Measurements from ENCODE around the gene ADPRS.

Gene ADPRS

DNA sequence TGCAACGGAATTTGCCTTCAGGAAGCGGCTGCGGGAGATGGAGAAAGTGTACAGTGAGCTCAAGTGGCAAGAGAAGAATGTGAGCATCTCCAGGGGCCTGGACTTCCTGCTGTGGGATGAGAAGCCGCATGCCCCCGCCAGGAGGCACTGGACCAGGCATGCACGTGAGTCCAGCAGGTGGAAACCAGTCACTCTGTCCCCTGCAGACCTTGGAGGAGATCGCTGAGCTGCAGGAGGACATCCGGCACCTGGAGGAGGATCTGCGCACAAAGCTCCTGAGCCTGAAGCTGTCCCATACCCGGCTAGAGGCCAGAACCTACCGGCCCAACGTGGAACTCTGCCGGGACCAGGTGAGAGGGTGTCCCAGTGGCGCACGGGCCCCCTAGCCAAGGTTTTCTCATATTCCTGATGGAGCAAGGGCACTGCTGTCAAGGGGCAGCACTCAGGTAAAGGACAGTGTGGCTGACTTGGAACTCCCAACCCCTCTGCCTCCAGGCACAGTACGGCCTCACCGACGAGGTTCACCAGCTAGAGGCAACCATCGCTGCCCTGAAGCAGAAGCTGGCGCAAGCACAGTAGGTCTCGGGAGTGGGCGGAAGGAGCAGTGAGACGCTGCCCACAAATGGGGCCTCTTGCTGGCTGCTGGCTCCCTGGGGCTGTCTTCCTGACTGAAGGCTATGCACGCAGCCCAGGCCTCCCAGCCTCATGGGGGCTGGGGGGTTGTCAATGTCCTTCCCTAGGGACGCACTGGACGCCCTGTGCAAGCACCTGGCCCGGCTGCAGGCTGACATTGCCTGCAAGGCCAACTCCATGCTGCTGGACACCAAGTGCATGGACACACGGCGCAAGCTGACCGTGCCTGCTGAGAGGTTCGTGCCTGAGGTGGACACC, 1.2 kb upstream of the ADPRS start:
- DNase-seq (ENCODE audit: low read depth in 2 of 2): no peak

DNA sequence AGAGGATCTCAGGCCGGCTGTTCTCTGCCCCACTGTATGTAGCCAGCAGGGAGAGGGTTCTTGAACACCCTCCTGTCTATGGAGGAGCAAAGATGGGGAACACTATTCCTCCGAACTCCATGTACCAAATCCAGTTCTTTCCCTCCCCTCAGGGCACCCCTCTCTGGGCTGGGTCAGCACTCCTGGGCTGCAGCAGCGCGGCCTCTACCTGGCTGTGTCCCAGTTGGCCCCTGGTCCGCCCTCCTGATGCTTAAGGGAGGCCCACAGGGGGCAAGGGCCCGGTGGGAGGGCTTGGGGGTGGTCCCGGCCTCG, 471 bp upstream of the ADPRS start:
- DNase-seq (ENCODE audit: low read depth in 2 of 2): no peak

DNA sequence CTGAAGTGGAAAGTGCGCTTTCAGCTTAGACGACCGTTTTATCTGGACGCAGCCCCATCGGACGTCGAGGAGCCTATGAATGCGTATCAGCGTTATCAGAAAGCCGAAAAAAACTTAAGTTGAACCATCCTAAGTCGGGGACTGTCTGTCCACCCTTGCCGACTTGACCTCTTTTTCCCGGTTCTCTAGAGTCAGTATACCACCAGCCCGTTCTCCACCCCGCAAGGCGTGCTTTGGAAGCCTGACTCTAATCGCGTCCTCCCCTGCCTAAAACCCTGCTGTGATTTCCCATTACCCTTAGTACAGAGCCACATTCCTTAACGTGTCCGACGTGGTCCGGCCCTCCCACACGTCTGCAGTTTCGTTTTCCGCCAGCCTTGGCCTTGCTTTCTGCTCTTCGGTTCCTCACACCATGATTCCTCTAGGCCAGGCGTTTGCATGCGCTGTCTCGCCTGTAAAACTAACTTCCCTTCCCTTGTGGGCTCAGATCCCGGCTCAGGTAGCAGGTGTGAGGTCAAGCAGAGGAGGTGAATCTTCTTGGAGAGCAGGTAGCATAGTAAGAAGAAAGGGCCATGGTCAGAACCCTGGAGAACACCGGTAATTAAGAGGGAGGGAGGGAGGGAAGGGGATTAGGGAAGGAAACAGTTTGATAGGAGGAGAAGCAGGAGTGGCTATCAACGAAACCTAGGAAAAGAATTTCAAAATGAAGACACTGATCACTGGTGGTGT, 865 bp downstream of the ADPRS start:
- DNase-seq (ENCODE audit: low read depth in 2 of 2): no peak

DNA sequence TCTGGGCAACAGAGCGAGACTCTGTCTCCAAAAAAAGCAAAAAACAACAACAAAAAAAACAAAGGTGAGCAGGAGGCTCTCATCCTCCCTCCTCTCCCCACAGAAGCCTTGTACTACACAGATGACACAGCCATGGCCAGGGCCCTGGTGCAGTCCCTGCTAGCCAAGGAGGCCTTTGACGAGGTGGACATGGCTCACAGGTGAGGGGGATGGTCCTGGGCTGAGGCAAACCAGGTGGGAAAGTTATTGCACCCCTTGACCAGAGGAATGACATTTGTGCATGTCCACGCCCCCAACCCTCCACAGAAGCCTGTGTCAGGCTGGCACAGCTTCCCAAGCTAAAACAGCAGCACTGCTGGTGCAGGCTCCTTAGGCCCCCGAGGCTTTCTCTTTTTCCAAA, 2.4 kb downstream of the ADPRS start:
- DNase-seq (ENCODE audit: low read depth in 2 of 2): no peak

DNA sequence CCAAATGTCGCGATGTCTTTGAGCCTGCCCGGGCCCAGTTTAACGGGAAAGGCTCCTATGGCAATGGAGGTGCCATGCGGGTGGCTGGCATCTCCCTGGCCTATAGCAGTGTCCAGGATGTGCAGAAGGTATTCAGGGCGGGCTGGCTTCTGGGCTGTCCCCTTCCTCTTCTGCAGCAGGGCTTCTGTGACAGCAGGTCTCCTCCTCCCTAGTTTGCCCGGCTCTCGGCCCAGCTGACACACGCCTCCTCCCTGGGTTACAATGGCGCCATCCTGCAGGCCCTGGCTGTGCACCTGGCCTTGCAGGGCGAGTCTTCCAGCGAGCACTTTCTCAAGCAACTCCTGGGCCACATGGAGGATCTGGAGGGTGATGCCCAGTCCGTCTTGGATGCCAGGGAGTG, 3.0 kb downstream of the ADPRS start:
- no peak for DNase-seq (ENCODE audit: low read depth in 2 of 2)

DNA sequence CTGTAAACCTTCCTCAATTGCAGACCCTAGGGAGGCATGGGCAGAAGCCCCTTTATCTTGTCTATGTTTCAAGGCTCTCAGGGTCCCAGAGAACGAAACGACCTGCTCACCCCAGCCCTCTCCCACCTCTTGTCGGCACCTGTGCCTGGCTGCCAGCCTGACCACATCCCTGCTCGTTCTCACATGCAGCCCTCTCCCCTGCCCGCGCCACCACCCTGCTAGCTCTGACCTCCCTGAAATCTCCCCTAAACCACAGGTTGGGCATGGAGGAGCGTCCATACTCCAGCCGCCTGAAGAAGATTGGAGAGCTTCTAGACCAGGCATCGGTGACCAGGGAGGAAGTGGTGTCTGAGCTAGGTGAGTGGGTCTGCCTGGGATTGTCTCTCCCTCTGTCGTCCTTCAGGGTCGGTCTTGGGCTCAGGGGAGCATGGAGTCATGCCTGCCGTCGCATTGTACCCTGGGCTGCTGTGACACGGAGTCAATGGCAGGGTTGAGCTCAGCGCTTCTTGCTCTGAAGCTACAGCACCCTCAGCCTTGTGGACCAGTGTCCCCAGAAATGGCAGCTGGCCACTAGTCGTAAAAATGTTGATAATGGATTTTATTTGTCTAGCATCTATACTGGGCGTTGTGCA, 3.6 kb downstream of the ADPRS start:
- no peak for DNase-seq (ENCODE audit: low read depth in 2 of 2)

DNA sequence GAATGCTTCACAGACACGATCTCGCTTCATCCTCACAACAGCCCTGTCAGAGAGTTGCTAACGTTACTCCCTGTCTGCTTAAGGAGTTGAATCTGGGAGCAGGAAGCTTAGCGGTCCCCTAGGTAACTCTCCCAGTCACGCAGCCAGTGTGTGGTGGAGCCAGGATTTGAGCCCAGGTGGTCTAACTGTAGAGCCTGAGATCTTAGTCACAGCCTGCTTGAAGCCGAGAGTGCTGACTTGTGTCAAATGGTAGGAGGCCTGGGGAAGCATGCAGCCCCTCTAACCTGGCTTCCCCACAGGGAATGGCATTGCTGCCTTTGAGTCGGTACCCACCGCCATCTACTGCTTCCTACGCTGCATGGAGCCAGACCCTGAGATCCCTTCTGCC, 4.1 kb downstream of the ADPRS start:
- DNase-seq (ENCODE audit: low read depth in 2 of 2): no peak

DNA sequence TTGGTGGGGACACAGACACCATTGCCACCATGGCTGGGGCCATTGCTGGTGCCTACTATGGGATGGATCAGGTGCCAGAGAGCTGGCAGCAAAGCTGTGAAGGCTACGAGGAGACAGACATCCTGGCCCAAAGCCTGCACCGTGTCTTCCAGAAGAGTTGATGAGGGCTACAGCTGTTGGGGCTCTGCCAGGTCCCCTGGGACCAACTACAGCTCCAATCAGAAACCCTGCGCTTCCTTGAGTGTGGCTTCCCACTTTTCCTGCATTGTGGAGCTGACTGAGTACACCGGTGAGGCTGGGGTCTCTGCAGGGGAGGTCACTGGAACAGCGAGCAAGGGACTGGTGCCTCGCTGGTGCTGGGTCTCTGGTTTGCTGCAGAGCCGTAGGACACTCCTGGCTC, 4.5 kb downstream of the ADPRS start:
- no peak for DNase-seq (ENCODE audit: low read depth in 2 of 2)

DNA sequence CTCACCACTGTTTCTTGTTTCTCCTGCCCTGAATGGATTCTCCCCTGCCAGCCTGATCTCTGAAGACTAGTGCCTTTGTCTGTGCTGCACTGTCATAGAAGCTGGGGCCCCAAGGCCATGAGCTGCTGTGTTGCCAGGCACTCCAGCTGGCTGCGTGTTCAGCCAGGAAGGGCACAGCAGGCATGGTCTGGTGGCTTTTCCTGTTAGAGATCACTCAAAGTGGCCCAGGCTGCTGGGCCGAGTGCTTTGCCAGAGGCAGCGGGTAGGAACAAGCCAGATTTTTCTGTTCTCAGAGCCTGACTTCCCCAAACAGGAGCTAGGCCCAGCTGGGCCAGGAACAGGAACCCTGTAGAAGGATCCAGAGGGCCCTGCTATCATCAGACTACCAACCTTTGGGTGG, 5.2 kb downstream of the ADPRS start:
- no peak for DNase-seq (ENCODE audit: low read depth in 2 of 2)

DNA sequence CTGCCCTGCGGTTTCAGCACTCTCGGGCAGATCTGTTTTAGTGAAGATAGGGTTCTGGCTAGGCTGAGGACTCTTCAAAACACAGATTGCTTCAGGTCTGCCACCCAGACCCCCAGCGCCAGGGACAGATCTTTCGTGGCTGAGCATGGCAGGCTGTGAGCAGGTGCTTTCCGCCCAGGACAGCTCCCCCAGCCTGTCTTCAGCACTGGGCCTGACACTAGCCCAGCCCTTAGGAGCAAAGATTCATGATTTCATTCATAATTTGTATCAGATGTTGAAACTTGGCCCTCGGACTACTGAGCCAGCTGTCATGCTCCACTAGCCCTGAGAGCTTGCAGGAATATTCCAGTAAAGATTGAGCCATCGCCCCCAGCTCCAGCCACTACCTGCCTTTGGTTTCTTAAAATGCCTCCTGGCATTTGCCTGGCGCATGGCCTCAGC, 5.9 kb downstream of the ADPRS start:
- no peak for DNase-seq (ENCODE audit: low read depth in 2 of 2)

DNA sequence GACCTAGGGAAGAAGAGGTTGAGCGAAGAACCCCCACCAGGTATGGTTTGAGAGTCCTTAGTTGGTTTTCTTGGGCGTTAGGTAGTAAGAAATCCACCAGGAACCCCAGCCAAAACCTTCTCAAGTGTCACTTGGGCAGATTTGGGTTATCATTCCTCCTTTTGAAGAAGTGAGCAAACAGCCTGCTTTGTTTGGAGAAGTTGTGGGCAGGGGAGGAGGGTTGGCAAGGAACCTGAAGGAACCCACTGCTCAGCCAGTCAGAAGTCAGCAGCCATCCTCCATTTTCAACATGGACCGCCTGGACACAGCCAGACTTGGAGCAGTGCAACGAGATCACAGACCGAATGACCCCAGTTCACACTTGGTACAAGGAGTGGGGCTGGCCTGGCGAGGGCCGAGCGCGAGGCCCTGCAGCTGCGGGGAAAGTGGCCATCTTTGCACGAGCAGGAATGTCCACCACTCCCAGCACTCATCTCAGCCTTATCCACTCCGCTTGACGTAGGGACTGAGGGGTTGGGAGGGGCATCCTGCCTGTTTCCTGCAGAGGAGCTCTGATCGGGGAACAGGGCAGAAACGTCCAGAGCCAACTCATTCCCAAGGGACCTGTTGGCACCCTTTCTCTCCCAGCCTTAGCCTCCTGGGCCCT, 7.2 kb downstream of the ADPRS start:
- no peak for DNase-seq (ENCODE audit: low read depth in 2 of 2)

DNA sequence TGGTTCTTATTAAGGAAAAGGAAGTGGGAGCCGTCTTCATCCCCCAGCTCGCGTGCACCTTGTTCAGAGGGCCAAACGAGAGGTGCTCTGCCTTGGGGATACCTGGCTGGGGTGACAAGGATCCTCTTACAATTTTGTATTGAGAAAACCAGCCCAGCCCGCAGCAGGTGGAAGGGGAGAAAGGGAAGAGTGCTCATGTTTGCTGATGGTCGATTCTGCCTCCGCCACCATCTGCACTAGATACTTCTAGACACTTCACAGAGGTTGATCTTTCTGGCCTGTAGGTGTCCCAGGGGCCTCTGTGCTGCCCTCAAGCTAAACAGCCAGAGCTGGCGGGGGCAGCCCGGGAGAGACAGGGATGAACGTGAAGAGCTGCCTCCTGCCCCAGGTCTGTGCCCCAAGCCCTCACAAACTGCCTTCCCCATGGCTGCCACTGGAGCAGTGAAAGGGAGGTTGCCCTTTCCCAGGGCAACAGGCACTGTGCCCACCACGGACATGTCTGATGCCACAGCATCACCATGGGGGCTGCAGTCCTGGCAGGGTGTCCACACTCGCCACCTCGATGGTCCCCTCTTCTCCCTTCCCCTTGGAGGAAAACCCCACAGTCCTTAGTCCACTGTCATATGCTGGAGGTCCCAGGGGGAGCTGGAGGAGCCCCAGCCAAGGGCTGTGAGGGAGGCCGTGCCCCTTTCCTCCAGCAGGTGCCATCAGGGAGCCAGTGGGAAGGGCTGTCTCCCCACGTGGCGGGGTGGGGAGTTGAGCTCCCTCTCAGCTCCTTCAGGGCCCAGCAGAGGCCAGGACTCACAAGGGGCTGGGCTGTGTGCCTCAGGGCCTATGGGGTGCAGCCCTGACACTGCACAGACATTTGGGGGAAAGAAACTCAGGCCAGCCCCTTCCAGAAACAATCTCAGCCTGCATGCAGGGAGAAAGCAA, 8.1 kb downstream of the ADPRS start:
- DNase-seq (ENCODE audit: low read depth in 2 of 2): no peak

DNA sequence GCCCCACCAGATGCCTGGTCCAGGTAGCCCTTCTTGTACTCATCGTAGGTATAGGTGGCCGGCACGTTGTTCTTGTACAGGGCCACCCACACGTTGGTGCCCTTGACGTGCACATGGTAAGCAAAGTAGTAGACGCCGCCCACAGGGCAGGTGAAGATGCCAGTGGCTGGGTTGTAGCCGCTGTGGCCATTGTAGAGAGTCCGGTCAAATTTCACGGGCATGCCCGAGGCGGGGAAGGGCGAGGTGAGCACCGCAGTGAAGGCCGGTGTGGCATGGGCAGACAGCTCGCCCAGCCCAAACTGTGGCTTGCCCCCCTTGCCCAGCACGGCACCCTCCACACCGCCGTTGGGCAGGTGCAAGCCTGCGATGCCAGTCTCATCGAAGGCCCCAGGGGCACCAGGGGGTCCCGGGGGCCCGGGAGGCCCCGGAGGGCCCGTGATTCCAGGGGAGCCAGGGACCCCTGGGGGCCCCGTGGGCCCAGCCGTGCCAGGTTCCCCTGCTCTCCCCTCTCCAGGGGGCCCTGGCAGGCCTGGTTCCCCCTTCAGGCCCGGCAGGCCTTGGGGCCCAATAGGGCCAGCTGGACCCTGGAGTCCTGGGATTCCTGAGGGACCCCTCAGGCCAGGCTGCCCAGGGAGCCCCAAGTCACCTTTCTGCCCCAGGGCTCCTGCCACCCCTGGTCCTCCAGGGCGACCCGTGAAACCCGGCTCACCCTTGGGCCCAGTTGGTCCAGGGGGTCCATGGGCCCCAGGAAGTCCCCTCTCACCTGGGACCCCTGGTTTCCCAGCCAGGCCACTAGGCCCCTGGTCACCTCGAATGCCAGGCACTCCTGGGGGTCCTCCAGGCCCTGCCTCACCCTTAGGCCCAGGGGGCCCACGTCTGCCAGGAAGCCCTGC, 9.2 kb downstream of the ADPRS start:
- DNase-seq (ENCODE audit: low read depth in 2 of 2): no peak

DNA sequence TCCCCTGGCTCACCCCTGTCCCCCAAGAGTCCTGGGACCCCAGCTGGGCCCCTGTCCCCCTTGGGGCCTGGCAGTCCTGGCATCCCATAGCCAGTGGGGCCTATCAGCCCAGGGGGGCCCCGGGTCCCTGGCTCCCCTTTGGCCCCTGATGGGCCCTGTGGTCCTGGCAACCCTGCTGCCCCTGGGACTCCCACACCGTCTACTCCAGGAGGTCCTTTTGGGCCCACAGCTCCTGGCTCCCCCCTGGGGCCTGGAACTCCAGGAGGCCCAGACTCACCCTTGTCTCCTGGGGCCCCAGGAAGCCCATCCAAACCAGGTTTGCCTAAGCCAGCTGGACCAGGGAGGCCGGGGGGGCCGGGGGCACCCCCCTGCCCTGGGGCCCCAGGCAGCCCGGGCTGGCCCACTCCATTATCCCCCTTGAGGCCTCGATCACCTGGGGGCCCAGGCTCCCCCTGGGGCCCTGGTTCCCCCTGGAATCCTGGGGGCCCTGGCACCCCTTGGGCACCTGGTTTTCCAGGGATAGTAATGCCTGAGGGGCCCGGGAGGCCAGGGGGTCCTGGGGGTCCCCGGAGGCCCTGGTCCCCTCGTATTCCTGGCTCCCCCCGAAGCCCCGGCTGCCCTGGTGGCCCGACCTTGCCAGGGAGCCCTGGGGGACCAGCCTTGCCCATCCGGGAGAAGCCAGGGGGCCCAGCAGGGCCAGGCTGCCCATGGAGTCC, 10.1 kb downstream of the ADPRS start:
- DNase-seq (ENCODE audit: low read depth in 2 of 2): no peak

DNA sequence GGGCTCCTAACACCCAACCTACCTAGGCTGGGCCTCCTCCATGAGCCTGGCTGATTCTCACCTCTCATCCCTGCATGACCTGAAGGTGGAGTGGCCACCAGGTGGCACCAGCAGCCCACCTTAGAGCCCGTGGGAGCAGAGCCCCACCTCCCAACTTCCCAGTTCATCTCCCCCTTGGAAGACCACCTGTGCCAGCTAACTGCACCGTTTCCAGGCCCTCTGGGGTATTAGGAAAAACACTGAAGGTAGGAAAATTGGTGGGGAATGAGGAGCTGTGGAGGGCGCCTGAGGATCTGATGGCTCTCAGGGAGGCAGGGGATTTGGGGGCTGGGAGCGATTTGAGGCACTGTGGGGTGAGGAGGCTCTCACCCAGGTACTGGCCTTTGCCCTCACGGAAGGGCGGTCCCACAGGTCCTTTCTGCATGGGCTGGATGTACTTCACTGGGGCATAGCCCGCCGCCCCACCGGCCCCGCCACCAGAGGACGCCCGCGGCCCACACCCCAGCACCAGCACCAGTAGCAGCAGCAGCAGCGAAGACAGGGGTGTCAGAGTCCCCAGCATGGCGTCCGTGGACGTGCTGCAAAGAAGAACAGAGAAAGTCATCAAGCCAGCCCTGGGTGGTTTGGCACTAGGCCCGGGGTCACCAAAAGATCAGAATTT, 11.1 kb downstream of the ADPRS start:
- peak; percentile 50 to 56 for DNase-seq (ENCODE audit: low read depth in 2 of 2)

DNA sequence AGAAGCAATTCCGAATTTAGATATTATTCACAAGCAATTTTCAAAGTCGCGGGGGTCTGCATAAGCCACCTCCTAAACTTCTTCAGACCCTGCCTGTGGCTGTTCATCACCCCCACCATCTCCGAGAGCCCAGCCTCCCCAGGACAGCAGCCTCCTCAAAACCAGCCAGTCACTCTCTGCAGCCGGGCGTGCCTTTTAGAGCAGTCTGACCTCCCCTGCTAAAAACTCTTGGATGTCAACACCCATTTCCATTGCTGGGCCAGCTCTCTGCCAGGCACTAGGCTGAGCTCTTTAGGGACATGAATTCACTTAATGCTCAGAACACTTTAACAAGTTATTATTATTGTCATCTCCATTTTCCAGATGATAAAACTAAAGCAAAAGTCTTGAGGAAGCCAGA, 11.7 kb downstream of the ADPRS start:
- DNase-seq (ENCODE audit: low read depth in 2 of 2): no peak

DNA sequence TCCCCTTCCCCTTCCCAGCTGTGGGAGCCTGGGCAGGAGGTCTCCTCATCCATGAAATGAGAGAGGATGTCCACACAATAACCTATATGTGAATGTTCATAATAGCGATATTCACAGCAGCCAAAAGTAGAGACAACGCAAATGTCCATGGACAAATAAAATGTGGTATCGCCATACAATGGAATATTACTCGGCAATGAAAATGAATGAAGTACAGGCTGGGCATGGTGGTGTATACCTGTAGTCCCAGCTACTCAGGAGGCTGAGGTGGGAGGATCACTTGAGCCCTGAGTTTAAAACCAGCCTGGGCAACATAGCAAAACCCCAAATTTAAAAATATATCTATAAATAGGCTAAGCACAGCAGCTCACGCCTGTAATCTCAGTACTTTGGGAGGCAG, 12.9 kb downstream of the ADPRS start:
- DNase-seq (ENCODE audit: low read depth in 2 of 2): no peak

DNA sequence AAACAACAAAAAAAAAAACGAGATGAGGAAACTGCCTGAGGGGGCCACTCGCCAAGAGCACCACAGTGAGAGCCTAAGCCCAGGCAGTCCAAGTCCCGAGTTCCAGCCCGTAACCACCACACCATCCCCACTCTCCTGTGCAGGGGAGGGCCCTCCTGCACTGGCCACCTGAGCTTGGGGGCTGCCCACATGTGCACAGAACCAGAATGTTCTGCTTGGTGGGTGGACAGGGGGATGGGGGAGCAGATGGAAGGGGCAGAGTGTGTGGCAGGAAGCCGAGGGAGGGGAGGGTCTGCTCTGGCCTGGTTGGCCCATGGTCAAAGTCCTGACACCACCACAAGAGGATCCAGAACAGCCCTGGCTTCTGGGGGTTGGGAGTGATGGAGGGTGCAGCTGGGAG, 17.6 kb downstream of the ADPRS start:
- no peak for DNase-seq (ENCODE audit: low read depth in 2 of 2)

DNA sequence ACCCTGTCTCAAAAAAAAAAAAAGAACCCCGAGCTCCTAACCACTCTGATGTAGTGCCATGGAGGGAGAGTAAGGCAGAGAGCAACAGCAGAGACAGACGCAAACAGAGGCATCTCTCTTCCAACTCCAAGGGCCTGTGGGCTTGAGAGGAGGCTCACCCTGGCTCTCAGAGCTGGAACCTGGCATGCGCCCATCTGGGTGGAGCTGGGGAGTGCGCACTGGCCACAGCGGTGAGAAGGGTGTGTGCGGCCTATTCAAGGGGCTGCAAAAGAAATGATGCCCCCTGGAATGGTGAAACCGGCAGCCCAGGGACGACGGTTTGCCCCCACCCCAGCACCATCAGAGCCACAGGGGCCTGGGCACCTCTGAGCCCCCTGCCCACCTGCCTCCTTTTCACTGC, 18.7 kb downstream of the ADPRS start:
- no peak for DNase-seq (ENCODE audit: low read depth in 2 of 2)

Measured in stimulated activated CD8-positive, alpha-beta memory T cell treated with anti-CD3 and anti-CD28 coated beads, Interleukin-7, amount 100 ng/mL, for 4 hours (primary cell).